KBM-7 (cell line): ENCODE measurements around the gene MT1G.
"Not testable (repeated sequence)": the region's sequence is repeated elsewhere in the genome, so short reads cannot be mapped to it uniquely, and the experiment has no call there.

Experiments
- DNase-seq: peaks from one replicate; pipeline ENCODE4 v3.0.0-alpha.2; 2015
- in situ Hi-C: fragments of 300-500 bp; cut with MboI; formaldehyde crosslinking; loops from 2 replicates; pipeline ENCODE4 v1.14.3; 2020; ENCODE audit warnings: low sequenced_read_pairs, low pct_unique_long_range_greater_than_20kb, mixed read lengths

MT1G gene

GRCh38 chr16:56667581-56668571 lies at the start of gene MT1G:
Gene MT1G, minus strand, starts transcription at chr16:56668065. Its CDS starts 72 bp downstream, at chr16:56667993.
- in situ Hi-C loops: no loop called here
- no peak for DNase-seq

- DNase-seq, in situ Hi-C loops: not testable (repeated sequence)
These were observed 49.7 kb upstream of the MT1G start for GRCh38 chr16:56717532-56717931.

GRCh38 chr16:56716761-56717160 lies 48.9 kb upstream of the MT1G start:
- in situ Hi-C loops: no loop called here
- DNase-seq: no peak

GRCh38 chr16:56715126-56715525 lies 47.3 kb upstream of the MT1G start:
- no peak for DNase-seq

GRCh38 chr16:56713794-56714193 lies 45.9 kb upstream of the MT1G start:
- in situ Hi-C loops: no loop called here
- DNase-seq: no peak

More at GRCh38 chr16:56715126-56715525, 47.3 kb upstream of the MT1G start:
- in situ Hi-C loops: no loop called here

- in situ Hi-C loops: no loop called here
These were observed 44.0 kb upstream of the MT1G start for GRCh38 chr16:56711862-56712261.

GRCh38 chr16:56710181-56710737 lies 42.4 kb upstream of the MT1G start:
- no peak for DNase-seq
- in situ Hi-C loops: no loop called here

More at GRCh38 chr16:56711862-56712261, 44.0 kb upstream of the MT1G start:
- no peak for DNase-seq

- DNase-seq: no peak
- in situ Hi-C loops: no loop called here
These were observed 41.7 kb upstream of the MT1G start for GRCh38 chr16:56709443-56710040.

GRCh38 chr16:56708525-56709442 lies 40.9 kb upstream of the MT1G start:
- no peak for DNase-seq
- in situ Hi-C loops: no loop called here

GRCh38 chr16:56702836-56703235 lies 35.0 kb upstream of the MT1G start:
- in situ Hi-C loops: no loop called here
- no peak for DNase-seq

- no peak for DNase-seq
- in situ Hi-C loops: no loop called here
These were observed 33.7 kb upstream of the MT1G start for GRCh38 chr16:56701534-56701933.

GRCh38 chr16:56700631-56701030 lies 32.8 kb upstream of the MT1G start:
- in situ Hi-C loops: no loop called here
- no peak for DNase-seq

GRCh38 chr16:56700195-56700594 lies 32.3 kb upstream of the MT1G start:
- in situ Hi-C loops: no loop called here
- DNase-seq: no peak

- no peak for DNase-seq
- in situ Hi-C loops: no loop called here
These were observed 29.7 kb upstream of the MT1G start for GRCh38 chr16:56697456-56698155.

GRCh38 chr16:56695246-56695645 lies 27.4 kb upstream of the MT1G start:
- in situ Hi-C loops: no loop called here

GRCh38 chr16:56691885-56692284 lies 24.0 kb upstream of the MT1G start:
- in situ Hi-C loops: no loop called here

More at GRCh38 chr16:56695246-56695645, 27.4 kb upstream of the MT1G start:
- DNase-seq: no peak

GRCh38 chr16:56690420-56691122 lies 22.7 kb upstream of the MT1G start:
- DNase-seq: no peak

More at GRCh38 chr16:56691885-56692284, 24.0 kb upstream of the MT1G start:
- no peak for DNase-seq

GRCh38 chr16:56689171-56689570 lies 21.3 kb upstream of the MT1G start:
- no peak for DNase-seq
- in situ Hi-C loops: no loop called here

More at GRCh38 chr16:56690420-56691122, 22.7 kb upstream of the MT1G start:
- in situ Hi-C loops: no loop called here
